Activated CD4-positive, alpha-beta memory T cell treated with anti-CD3 and anti-CD28 coated beads, Interleukin-2, amount 10 ng/mL, durations not matched to agents 7 days and 5 days (primary cell): ENCODE results near the gene RNASET2. TPM values are rescaled to one million over a fixed set of nuclear protein-coding genes. Genes with fewer than 3 reads are reported as not detected.

Experiments used
- CTCF ChIA-PET: fragments of 350-600 bp; sonication (Branson Sonifier 250); formaldehyde crosslinking; loops from one replicate; lab custom pipeline; 2021; ENCODE audit warnings: antibody characterized with exemption, inconsistent platforms; lab: Charles Lee
- POLR2A ChIA-PET: fragments of 350-600 bp; sonication (Branson Sonifier 250); formaldehyde crosslinking; loops from one replicate; lab custom pipeline; 2021; ENCODE audit warnings: antibody characterized with exemption; lab: Charles Lee
- DNase-seq: peaks from one replicate; pipeline ENCODE4 v3.0.0-alpha.2; 2020
- H3K27ac Mint-ChIP-seq: one replicate; pipeline ENCODE4 v1.8.0; 2021; ENCODE audit warnings: mild to moderate bottlenecking, mixed read lengths
- H3K27me3 Mint-ChIP-seq: one replicate; pipeline ENCODE4 v1.8.0; 2021; ENCODE audit warnings: mixed read lengths
- H3K36me3 Mint-ChIP-seq: one replicate; pipeline ENCODE4 v1.8.0; 2021; ENCODE audit warnings: low read depth, mixed read lengths
- H3K4me1 Mint-ChIP-seq: one replicate; pipeline ENCODE4 v1.8.0; 2021; ENCODE audit warnings: mixed read lengths
- H3K4me3 Mint-ChIP-seq: one replicate; pipeline ENCODE4 v1.8.0; 2021; ENCODE audit warnings: mild to moderate bottlenecking, mixed read lengths
- H3K9me3 Mint-ChIP-seq: one replicate; pipeline ENCODE4 v1.8.0; 2021; ENCODE audit warnings: mixed read lengths
- total RNA-seq, 2 experiments: library from RNA; stranded (reverse); gene quantifications; one replicate each; pipeline ENCODE4 v1.2.3, GENCODE V29; 2021

Gene RNASET2, protein sequence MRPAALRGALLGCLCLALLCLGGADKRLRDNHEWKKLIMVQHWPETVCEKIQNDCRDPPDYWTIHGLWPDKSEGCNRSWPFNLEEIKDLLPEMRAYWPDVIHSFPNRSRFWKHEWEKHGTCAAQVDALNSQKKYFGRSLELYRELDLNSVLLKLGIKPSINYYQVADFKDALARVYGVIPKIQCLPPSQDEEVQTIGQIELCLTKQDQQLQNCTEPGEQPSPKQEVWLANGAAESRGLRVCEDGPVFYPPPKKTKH
- 100 to 1,000 TPM; 107 to 112 TPM for total RNA-seq

DNA sequence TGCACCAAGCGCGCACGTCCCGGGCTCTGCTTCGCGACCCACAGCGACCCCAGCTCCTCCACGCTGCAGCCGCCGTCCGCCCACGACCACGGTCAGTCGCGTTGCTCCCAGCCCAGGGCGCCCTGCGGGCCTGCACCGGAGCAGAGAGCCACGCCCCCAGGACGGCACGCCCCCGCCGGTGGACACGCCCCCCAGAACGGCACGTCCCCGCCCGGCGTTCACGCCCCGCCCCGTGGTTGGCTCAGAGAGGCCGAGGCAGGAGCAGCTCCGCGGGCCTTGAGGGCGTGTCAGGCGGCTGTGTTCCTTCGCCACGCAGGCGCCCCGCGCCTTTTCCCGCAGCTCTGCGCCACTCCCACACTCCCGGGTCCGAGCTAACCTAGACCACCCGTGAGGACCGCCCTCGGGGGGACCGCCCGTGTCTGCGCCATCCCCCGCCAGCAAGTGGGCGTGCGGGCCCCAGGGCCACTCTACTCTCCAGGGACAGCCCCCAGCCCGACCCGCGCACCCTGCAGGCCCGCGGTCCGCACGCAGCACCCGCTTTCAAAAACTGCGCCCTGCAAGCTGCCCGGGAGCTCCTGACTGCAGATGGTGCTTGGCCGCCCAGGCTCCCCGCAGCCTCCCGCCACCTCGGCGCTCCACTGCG is at the start of gene RNASET2:
Gene RNASET2 (minus strand): TSS at position 107 of the 643 bp plus-strand sequence. CDS start 368 bp downstream, outside the sequence.
- POLR2A ChIA-PET = interaction anchor here (0.6 to 5.0 kb wide), 16 partner anchors 13 to 700 kb away, joined by 3 to 40 read pairs (median 6); partner anchors contain the start of genes CCR6 and CEP43
- peak; percentile 99 for DNase-seq
- Mint-ChIP-seq H3K4me3 (peak within 1 kb of the TSS; percentile 91), H3K4me1 (peaks cover 73% of the 10 kb centered on the region), H3K36me3 (peaks cover 28% of the 10 kb centered on the region), H3K9me3 (no peaks in the 10 kb centered on the region), H3K27ac (peak within 1 kb of the TSS; percentile 99), H3K27me3 (no peaks in the 10 kb centered on the region)
- CTCF ChIA-PET = interaction anchor here (1.0 to 3.6 kb wide), 5 partner anchors 13 to 182 kb away, joined by 3 to 23 read pairs (median 4); partner anchors contain the start of gene CEP43

DNA sequence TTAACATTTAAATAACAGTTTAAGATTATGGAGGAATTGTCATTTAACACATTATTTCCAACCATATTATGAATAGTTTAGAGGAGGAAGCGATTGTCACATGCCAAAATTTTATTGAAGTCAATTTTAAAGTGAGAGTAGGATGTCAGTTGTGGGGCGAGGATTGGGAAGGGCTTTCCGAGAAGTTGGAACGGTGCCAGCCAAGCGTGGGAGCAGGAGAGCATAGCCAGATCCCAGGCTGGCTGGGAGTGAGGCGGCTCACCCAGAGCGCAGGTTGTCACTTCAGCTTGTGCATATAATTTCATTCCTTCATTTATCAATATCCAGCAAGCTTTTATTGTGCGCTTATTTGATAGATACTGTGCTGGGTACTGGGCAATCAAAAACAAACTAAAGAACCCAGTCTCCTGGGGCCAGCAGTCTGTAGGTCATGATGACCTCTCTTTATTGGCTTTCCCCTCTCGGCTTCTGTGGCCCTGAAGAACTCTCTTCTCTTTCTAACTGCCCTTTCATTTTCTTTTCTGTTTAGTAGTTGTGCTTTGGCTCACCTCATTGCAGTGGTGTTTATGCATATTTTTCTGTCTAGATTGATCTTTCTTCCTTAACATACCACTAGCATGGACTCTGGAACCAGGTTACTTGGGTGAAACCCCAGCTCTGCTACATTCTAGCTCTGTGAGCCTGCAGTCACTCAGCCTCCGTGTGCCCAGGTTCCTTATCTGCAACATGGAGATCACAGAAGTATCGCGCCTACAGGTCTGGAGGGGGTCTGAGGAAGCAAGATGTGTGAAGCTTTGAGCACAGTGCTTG is 49.2 kb upstream of the RNASET2 start:
- Mint-ChIP-seq H3K36me3 (peaks cover 59% of the 10 kb centered on the region), H3K27me3 (no peaks in the 10 kb centered on the region)
- POLR2A ChIA-PET = no interaction called here

DNA sequence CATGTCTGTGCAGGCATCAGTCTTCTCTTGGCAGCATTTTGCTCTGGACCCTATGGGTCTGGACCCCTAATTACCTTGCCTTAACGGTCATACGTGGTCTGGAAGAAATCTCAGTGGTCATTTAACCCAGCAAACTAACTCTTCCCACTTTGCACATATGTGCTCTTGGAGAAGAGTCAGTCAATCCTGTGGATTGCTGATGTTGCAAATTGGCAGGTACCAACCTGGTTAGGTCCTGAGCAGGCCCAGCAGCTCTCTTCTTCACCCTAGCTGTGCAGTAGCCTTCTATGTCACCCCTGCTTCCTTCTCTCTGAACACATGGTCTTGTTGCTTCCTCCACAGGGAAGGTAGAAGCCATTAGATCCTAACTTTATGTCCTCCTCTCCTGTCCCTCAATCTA is 44.4 kb upstream of the RNASET2 start:
- H3K27me3 Mint-ChIP-seq = no peaks in the 10 kb centered on the region
- POLR2A ChIA-PET = interaction anchor here (1.6 to 2.0 kb wide), 2 partner anchors 9 to 44 kb away, joined by 4 to 35 read pairs; partner anchors contain the start of gene RNASET2
- H3K4me3 Mint-ChIP-seq = peak overlapping the region; percentile 89
- DNase-seq = no peak
- H3K4me1 Mint-ChIP-seq = peaks cover 39% of the 10 kb centered on the region
- H3K36me3 Mint-ChIP-seq = peaks cover 42% of the 10 kb centered on the region
- H3K27ac Mint-ChIP-seq = no peak overlapping the region
- CTCF ChIA-PET = interaction anchor here (1.1 to 4.1 kb wide), 5 partner anchors 12 to 141 kb away, joined by 3 to 34 read pairs (median 6); no protein-coding TSS in a partner anchor
- H3K9me3 Mint-ChIP-seq = no peaks in the 10 kb centered on the region

More for the DNA sequence above, 49.2 kb upstream of the RNASET2 start:
- DNase-seq = no peak
- Mint-ChIP-seq H3K4me1 (peaks cover 20% of the 10 kb centered on the region), H3K27ac (no peak overlapping the region), H3K9me3 (no peaks in the 10 kb centered on the region), H3K4me3 (no peak overlapping the region)
- CTCF ChIA-PET = interaction anchor here (0.7 to 1.7 kb wide), 6 partner anchors 15 to 231 kb away, joined by 3 to 6 read pairs (median 4); no protein-coding TSS in a partner anchor

DNA sequence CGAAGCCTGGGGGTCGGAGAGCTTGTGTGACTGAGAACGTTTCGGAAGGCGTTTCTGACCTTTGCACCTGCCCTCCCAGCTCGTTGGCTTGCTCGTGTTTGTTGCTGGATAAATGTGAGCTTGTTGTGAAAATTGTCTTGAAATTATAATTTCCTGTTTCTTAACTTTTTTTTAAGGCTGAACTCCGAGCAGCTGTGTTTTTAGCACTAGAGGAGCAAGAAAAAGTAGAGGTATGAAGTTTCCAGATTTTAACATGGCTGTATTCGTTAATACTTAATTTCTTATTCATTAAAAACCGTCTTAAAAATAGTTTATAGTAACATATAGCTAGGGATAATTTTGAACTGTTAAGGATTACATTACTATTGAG is 43.5 kb upstream of the RNASET2 start:
- Mint-ChIP-seq H3K27ac (peak overlapping the region; percentile 68), H3K27me3 (no peaks in the 10 kb centered on the region), H3K4me1 (peaks cover 40% of the 10 kb centered on the region), H3K36me3 (peaks cover 41% of the 10 kb centered on the region), H3K4me3 (peak overlapping the region; percentile 89), H3K9me3 (no peaks in the 10 kb centered on the region)
- POLR2A ChIA-PET = interaction anchor here (0.9 to 3.0 kb wide), 10 partner anchors 10 to 123 kb away, joined by 3 to 35 read pairs (median 6); partner anchors contain the start of genes CCR6 and RNASET2
- CTCF ChIA-PET = interaction anchor here (0.5 to 4.1 kb wide), 9 partner anchors 11 to 351 kb away, joined by 3 to 34 read pairs (median 6); partner anchors contain the start of gene RNASET2
- no peak for DNase-seq

DNA sequence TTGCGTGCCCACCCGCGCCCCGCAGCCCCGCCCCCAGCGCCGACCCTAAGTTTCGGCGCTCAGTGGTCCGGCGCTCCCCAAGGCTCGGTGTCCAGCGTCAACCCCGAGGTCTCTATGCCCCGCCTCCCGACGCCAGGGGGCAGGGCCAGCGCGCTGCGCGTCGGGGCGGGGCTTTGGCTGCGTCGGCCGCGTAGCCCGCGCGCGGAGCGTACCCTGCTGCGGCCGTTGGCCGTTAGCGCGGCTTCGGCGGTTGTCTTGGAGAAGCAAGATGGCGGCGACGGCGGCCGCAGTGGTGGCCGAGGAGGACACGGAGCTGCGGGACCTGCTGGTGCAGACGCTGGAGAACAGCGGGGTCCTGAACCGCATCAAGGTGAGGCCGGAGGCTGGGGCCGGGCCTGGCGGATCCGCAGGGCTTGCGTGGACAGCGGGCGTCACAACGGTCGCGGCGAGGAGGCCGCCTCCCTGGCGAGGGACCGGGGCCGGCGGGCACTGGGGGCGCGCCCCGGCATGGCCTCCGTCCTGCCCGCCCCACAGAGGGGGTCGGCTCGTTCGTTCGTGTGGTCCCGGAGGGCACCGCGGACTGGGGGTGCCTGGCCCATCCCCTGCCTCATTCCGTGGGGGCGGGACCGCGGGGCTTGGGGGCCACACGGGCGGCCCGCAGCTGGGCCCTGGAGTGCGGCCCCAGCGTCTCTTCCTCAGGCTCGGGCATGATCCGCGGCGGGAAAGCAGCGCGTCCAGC is 43.0 kb upstream of the RNASET2 start, which contains the start of gene CEP43:
Gene CEP43 (plus strand): TSS at position 253 of the 739 bp plus-strand sequence. CDS start 16 bp downstream, at position 269.
- peak within 1 kb of the TSS; percentile 82 for H3K27ac Mint-ChIP-seq
- H3K9me3 Mint-ChIP-seq = no peaks in the 10 kb centered on the region
- H3K4me3 Mint-ChIP-seq = peak within 1 kb of the TSS; percentile 89
- peak; percentile 91 for DNase-seq
- CTCF ChIA-PET = interaction anchor here (0.7 to 4.1 kb wide), 8 partner anchors 10 to 224 kb away, joined by 3 to 34 read pairs (median 5); partner anchors contain the start of gene RNASET2
- peaks cover 46% of the 10 kb centered on the region for H3K36me3 Mint-ChIP-seq
- no peaks in the 10 kb centered on the region for H3K27me3 Mint-ChIP-seq
- H3K4me1 Mint-ChIP-seq = peaks cover 42% of the 10 kb centered on the region
- POLR2A ChIA-PET = interaction anchor here (0.9 to 3.0 kb wide), 12 partner anchors 10 to 142 kb away, joined by 3 to 35 read pairs (median 6); partner anchors contain the start of genes CCR6 and RNASET2

DNA sequence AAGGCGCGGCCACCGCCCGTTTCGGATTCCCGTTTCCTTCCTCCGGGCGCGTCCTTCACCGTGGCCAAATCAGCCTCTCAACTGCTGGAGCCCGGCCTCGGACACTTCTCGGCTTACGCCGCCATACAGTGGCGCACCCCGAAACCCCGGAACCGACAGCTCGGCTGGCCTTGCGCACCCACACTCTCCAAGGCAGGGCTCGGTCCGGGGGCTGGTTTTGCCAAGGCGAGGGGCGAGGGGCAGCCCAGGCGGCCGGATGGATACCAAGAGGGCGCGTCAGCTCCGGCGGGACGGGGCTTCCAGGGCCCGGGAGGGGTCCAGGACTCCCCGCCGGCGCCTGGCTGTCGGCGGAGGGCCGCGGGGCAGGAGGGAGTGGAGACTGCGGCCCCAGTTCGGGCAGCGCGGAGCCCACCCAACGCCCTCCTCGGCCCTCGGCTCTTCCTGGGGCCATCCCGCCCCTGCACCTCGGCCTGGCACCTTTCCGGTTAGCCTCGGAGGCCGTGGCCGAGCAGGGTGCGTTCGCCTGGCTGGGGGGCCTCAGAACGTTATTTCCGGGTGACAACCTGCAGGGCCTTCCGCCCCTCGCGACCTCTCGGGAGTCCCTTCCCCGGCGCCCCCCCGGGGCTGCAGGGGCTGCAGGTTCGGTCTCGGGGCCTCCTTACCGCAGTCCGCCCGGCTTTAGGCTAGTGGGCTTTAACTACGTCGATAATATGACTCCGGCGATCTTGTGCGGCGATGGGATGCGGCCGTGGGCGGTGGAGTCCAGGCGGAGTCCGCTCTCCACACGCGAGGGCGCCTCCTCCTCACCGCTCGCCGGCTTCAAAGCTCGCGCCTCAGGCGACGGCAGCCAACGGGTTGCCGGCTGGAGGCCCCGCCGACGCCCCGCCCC is 42.1 kb upstream of the RNASET2 start:
- peak; percentile 35 for DNase-seq
- Mint-ChIP-seq H3K27ac (peak overlapping the region; percentile 82), H3K4me3 (peak overlapping the region; percentile 84), H3K4me1 (peaks cover 42% of the 10 kb centered on the region), H3K9me3 (no peaks in the 10 kb centered on the region), H3K27me3 (no peaks in the 10 kb centered on the region), H3K36me3 (peaks cover 46% of the 10 kb centered on the region)
- POLR2A ChIA-PET = interaction anchor here (1.0 to 3.0 kb wide), 13 partner anchors 9 to 144 kb away, joined by 3 to 35 read pairs (median 6); partner anchors contain the start of genes CCR6 and RNASET2
- CTCF ChIA-PET = interaction anchor here (0.8 to 4.1 kb wide), 8 partner anchors 9 to 224 kb away, joined by 3 to 34 read pairs (median 4); partner anchors contain the start of gene RNASET2

DNA sequence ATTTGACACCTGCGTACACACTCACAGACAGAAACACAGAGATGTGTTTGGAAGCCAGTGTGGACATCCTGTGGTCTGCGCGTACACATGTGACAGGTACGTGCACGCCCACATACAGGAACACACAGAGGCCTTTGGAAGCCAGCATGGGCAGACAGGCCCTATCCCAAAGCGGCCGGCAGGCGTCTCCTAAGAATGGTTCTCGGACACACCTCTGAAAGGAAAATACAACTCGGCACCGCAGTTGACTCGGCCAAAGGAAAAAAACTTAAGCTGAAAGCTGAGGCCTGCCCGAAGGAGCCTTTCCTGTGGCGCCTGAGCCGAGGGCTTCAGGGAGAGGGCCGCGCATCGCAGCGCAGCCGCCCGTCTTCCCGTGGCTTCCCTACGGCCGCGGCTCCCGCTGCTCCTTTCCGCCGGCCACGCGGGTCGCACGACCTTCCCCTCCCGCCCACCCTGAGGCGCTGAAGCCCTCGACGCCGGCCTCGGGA is 41.5 kb upstream of the RNASET2 start:
- DNase-seq = peak; percentile 68
- Mint-ChIP-seq H3K27me3 (no peaks in the 10 kb centered on the region), H3K27ac (peak overlapping the region; percentile 80), H3K4me1 (peaks cover 44% of the 10 kb centered on the region), H3K9me3 (no peaks in the 10 kb centered on the region), H3K36me3 (peaks cover 52% of the 10 kb centered on the region), H3K4me3 (peak overlapping the region; percentile 82)
- POLR2A ChIA-PET = interaction anchor here (1.0 to 3.0 kb wide), 9 partner anchors 8 to 144 kb away, joined by 3 to 20 read pairs (median 6); partner anchors contain the start of genes CCR6 and RNASET2
- CTCF ChIA-PET = interaction anchor here (0.8 to 4.1 kb wide), 5 partner anchors 9 to 223 kb away, joined by 3 to 34 read pairs (median 4); no protein-coding TSS in a partner anchor

DNA sequence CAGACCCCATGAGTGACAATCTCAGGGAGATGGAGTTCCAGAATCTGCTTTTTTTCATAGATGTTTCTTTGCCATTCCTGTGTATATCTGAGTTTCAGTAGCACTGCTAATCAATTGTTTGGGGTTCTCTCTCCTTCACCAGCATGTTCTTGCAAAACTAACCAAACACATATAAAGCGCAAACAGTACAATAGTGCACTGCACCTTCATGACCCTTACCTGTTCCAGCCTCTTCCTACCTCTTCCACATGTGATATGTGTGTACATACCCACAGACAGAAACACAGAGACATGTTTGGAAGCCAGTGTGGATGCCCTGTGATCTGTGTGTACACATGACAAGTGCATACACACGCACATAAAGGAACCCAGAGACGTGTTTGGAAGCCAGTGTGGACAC is 41.0 kb upstream of the RNASET2 start:
- Mint-ChIP-seq H3K36me3 (peaks cover 56% of the 10 kb centered on the region), H3K27me3 (no peaks in the 10 kb centered on the region), H3K9me3 (no peaks in the 10 kb centered on the region), H3K4me3 (peak overlapping the region; percentile 82), H3K4me1 (peaks cover 45% of the 10 kb centered on the region), H3K27ac (peak overlapping the region; percentile 80)
- DNase-seq = no peak
- CTCF ChIA-PET = interaction anchor here (0.9 to 4.1 kb wide), 3 partner anchors 8 to 141 kb away, joined by 3 to 34 read pairs (median 3); no protein-coding TSS in a partner anchor
- POLR2A ChIA-PET = interaction anchor here (1.0 to 3.0 kb wide), 4 partner anchors 38 to 145 kb away, joined by 3 to 20 read pairs (median 4); partner anchors contain the start of genes CCR6 and RNASET2

DNA sequence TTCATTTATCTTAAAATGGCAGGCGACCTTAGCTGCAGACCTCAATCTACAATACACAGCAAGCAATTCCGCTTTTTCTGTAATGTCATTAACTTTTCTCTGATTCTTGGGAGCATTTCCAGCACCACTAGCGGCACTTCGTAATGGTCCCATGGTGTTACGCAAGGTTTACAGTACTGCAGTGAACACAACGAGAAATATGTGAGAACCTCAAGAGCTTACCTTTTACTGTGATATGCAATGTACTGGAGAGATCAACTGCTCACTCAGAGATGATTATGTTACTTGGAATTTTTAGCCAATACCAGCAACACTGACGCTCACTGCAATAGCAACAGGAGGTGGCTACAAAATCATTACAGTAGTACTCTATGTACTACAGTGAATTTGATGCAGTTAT is 40.1 kb upstream of the RNASET2 start:
- POLR2A ChIA-PET = no interaction called here

DNA sequence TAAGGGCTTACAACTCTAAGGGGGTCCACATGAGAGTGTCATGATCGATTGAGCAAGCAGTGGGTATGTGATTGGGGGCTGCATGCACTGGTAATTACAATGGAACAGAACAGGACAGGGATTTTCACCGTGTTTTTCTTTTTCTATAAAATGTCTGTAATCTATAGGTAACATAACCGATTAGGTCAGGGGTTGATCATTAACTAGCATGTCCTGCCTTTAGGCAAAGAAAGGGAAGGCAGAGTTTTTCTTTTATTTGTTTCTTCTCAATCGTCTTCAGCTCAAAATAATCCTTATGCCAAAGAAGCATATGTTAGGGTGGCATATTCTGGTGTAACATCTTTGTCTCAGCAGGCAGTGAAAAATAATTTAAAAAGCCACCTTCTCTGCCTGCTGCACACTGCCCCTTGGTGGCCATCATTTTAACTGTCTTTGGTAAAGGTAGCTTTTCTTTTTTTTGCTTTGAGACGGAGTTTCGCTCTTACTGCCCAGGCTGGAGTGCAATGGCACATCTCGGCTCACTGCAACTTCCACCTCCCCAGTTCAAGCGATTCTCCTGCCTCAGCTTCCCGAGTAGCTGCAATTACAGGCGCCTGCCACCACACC is 33.2 kb upstream of the RNASET2 start:
- ChIA-PET CTCF (interaction anchor here (0.7 to 4.0 kb wide), 33 partner anchors 9 to 223 kb away, joined by 3 to 51 read pairs (median 5); partner anchors contain the start of genes CCR6, CEP43 and RNASET2), POLR2A (interaction anchor here (0.7 to 3.4 kb wide), 11 partner anchors 9 to 215 kb away, joined by 3 to 19 read pairs (median 3); partner anchors contain the start of genes CCR6 and RNASET2)
- peak; percentile 46 for DNase-seq
- Mint-ChIP-seq H3K27me3 (no peaks in the 10 kb centered on the region), H3K4me3 (no peak overlapping the region), H3K36me3 (peaks cover 41% of the 10 kb centered on the region), H3K9me3 (no peaks in the 10 kb centered on the region), H3K27ac (no peak overlapping the region), H3K4me1 (peaks cover 33% of the 10 kb centered on the region)

More for the DNA sequence above, 40.1 kb upstream of the RNASET2 start:
- Mint-ChIP-seq H3K36me3 (peaks cover 52% of the 10 kb centered on the region), H3K4me1 (peaks cover 43% of the 10 kb centered on the region), H3K9me3 (no peaks in the 10 kb centered on the region), H3K4me3 (no peak overlapping the region), H3K27me3 (no peaks in the 10 kb centered on the region), H3K27ac (no peak overlapping the region)
- CTCF ChIA-PET = interaction anchor here (0.8 to 1.3 kb wide), 2 partner anchors 46 to 145 kb away, joined by 3 to 4 read pairs; no protein-coding TSS in a partner anchor
- DNase-seq = no peak
